ENCODE measurements around the gene ANAPC2.
A peak's percentile ranks its signal among the peaks of the same experiment; 100 is the strongest.

The ANAPC2 gene

GRCh38 chr9:137212520-137212919 lies 24.2 kb upstream of the ANAPC2 start:
- TF ChIP-seq CTCF (IDR thresholded peaks at IDR 0.05; ENCODE audit: extremely low read depth, insufficient read depth, missing control alignments): no peak
- in situ Hi-C loops (cut with MboI; ENCODE audit: low pct_unique_long_range_greater_than_20kb, low sequenced_read_pairs, unreplicated experiment): no loop called here
- no peak for DNase-seq (ENCODE audit: low spot score)

GRCh38 chr9:137211532-137211931 lies 23.2 kb upstream of the ANAPC2 start:
- no peak for TF ChIP-seq CTCF (IDR thresholded peaks at IDR 0.05; ENCODE audit: extremely low read depth, insufficient read depth, missing control alignments)
- in situ Hi-C loops (cut with MboI; ENCODE audit: low pct_unique_long_range_greater_than_20kb, low sequenced_read_pairs, unreplicated experiment): no loop called here
- DNase-seq (ENCODE audit: low spot score): no peak

GRCh38 chr9:137206602-137207001 lies 18.2 kb upstream of the ANAPC2 start:
- in situ Hi-C loops (cut with MboI; ENCODE audit: low pct_unique_long_range_greater_than_20kb, low sequenced_read_pairs, unreplicated experiment): no loop called here
- TF ChIP-seq CTCF (IDR thresholded peaks at IDR 0.05; ENCODE audit: extremely low read depth, insufficient read depth, missing control alignments): no peak
- no peak for DNase-seq (ENCODE audit: low spot score)

- DNase-seq (ENCODE audit: low spot score): peak; percentile 98
- in situ Hi-C loops (cut with MboI; ENCODE audit: low pct_unique_long_range_greater_than_20kb, low sequenced_read_pairs, unreplicated experiment): no loop called here
These were observed 17.0 kb upstream of the ANAPC2 start, which contains the start of the genes NDOR1 and TMEM203 for GRCh38 chr9:137205126-137206069. TSS of gene NDOR1 (plus strand) at chr9:137205700. CDS start at chr9:137205778, 78 bp downstream. TSS of gene TMEM203 (minus strand) at chr9:137205648. CDS start at chr9:137205414, 234 bp downstream.

GRCh38 chr9:137204731-137205125 lies 16.4 kb upstream of the ANAPC2 start:
- no peak for TF ChIP-seq CTCF (IDR thresholded peaks at IDR 0.05; ENCODE audit: extremely low read depth, insufficient read depth, missing control alignments)
- in situ Hi-C loops (cut with MboI; ENCODE audit: low pct_unique_long_range_greater_than_20kb, low sequenced_read_pairs, unreplicated experiment): no loop called here

More at GRCh38 chr9:137205126-137206069, 17.0 kb upstream of the ANAPC2 start, which contains the start of the genes NDOR1 and TMEM203:
- no peak for TF ChIP-seq CTCF (IDR thresholded peaks at IDR 0.05; ENCODE audit: extremely low read depth, insufficient read depth, missing control alignments)

GRCh38 chr9:137202966-137203365 lies 14.6 kb upstream of the ANAPC2 start:
- no peak for DNase-seq (ENCODE audit: low spot score)
- in situ Hi-C loops (cut with MboI; ENCODE audit: low pct_unique_long_range_greater_than_20kb, low sequenced_read_pairs, unreplicated experiment): no loop called here
- TF ChIP-seq CTCF (IDR thresholded peaks at IDR 0.05; ENCODE audit: extremely low read depth, insufficient read depth, missing control alignments): no peak

More at GRCh38 chr9:137204731-137205125, 16.4 kb upstream of the ANAPC2 start:
- no peak for DNase-seq (ENCODE audit: low spot score)

All from GM13977 (cell line).